IMR-90 (cell line): ENCODE results near the gene SYMPK. TPM values are rescaled to one million over a fixed set of nuclear protein-coding genes. Genes with fewer than 3 reads are reported as not detected.

Source experiments
- ATAC-seq: fragments of 200-7000 bp; cut with Tn5 transposase; 2 replicates; pipeline ENCODE4 v1.9.1; 2020; ENCODE audit warnings: low read depth, mild to moderate bottlenecking, moderate library complexity
- BruUV-seq: library from RNA; stranded (reverse); fragments of 400-500 nt; replicated peaks from 2 replicates; lab custom pipeline; 2021; lab: Mats Ljungman, UMichigan
- CTCF ChIA-PET: fragments of 300-600 bp; formaldehyde crosslinking; extraction: SDS; loops from one replicate; lab custom pipeline; 2021; ENCODE audit warnings: antibody characterized with exemption; lab: Yijun Ruan, JAX
- POLR2A ChIA-PET: fragments of 300-600 bp; sonication (Branson Sonifier 250); formaldehyde crosslinking; loops from one replicate; lab custom pipeline; 2022; ENCODE audit warnings: antibody characterized with exemption; ENCODE audit not compliant: unreplicated experiment; lab: Charles Lee
- DNase-seq: peaks from one replicate; pipeline ENCODE4 v3.0.0; 2013
- H2AFZ ChIP-seq: replicated peaks from 2 replicates; pipeline ENCODE3; 2013; ENCODE audit warnings: low read length, mild to moderate bottlenecking; ENCODE audit not compliant: poor library complexity
- H2AK5ac ChIP-seq: 2 replicates; pipeline ENCODE4 v1.6.1; 2013; ENCODE audit warnings: low read depth, low read length, inconsistent platforms
- H2AK9ac ChIP-seq: replicated peaks from 2 replicates; pipeline ENCODE3; 2013; ENCODE audit warnings: mild to moderate bottlenecking, low read depth, low read length, moderate library complexity; ENCODE audit not compliant: poor library complexity
- H2BK120ac ChIP-seq: 2 replicates; pipeline ENCODE4 v1.6.1; 2013; ENCODE audit warnings: low read depth, low read length, inconsistent platforms
- H2BK15ac ChIP-seq: 3 replicates; pipeline ENCODE4 v1.6.1; 2013; ENCODE audit warnings: low read depth, low read length, inconsistent platforms
- H2BK20ac ChIP-seq: 2 replicates; pipeline ENCODE4 v1.6.1; 2013; ENCODE audit warnings: low read depth, mild to moderate bottlenecking, inconsistent platforms, low read length, moderate library complexity
- H2BK5ac ChIP-seq: 2 replicates; pipeline ENCODE4 v1.6.1; 2013; ENCODE audit warnings: mild to moderate bottlenecking, low read depth, low read length, inconsistent platforms; ENCODE audit not compliant: poor library complexity, severe bottlenecking
- H3K14ac ChIP-seq: replicated peaks from 2 replicates; pipeline ENCODE4 v1.6.1; 2013; ENCODE audit warnings: low read depth, low read length, inconsistent platforms
- H3K18ac ChIP-seq: 2 replicates; pipeline ENCODE4 v1.6.1; 2013; ENCODE audit warnings: low read depth, low read length, control low read depth
- H3K23ac ChIP-seq: 2 replicates; pipeline ENCODE4 v1.6.1; 2013; ENCODE audit warnings: low read depth, low read length, inconsistent platforms
- H3K27ac ChIP-seq: 2 replicates; pipeline ENCODE4 v1.5.1; 2013; ENCODE audit warnings: mild to moderate bottlenecking, control low read depth, low read length; ENCODE audit not compliant: insufficient read depth
- H3K27me3 ChIP-seq: 2 replicates; pipeline ENCODE4 v1.6.1; 2013; ENCODE audit warnings: low read length; ENCODE audit not compliant: control insufficient read depth, insufficient read depth
- H3K36me3 ChIP-seq: 2 replicates; pipeline ENCODE4 v1.6.1; 2013; ENCODE audit warnings: low read length, mixed read lengths; ENCODE audit not compliant: control insufficient read depth, insufficient read depth
- H3K4ac ChIP-seq: 2 replicates; pipeline ENCODE4 v1.6.1; 2013; ENCODE audit warnings: low read depth, low read length, inconsistent platforms
- H3K4me1 ChIP-seq: 2 replicates; pipeline ENCODE4 v1.6.1; 2013; ENCODE audit warnings: low read length, mixed read lengths; ENCODE audit not compliant: control insufficient read depth, insufficient read depth
- H3K4me2 ChIP-seq: 2 replicates; pipeline ENCODE4 v1.6.1; 2013; ENCODE audit warnings: low read depth, mild to moderate bottlenecking, control low read depth, low read length, moderate library complexity
- H3K4me3 ChIP-seq: 2 replicates; pipeline ENCODE4 v1.5.1; 2013; ENCODE audit warnings: low read depth, mild to moderate bottlenecking, control low read depth, low read length, moderate library complexity; ENCODE audit not compliant: insufficient read depth
- H3K56ac ChIP-seq: 2 replicates; pipeline ENCODE4 v1.6.1; 2013; ENCODE audit warnings: low read length, inconsistent platforms; ENCODE audit not compliant: insufficient read depth; ENCODE audit errors: extremely low read depth
- H3K79me1 ChIP-seq, 2 experiments: 2 replicates each; pipeline ENCODE4 v1.6.1; 2013; ENCODE audit warnings: low read length in 2 of 2, inconsistent platforms in 1 of 2, low read depth in 1 of 2
- H3K9ac ChIP-seq: 2 replicates; pipeline ENCODE4 v1.6.1; 2013; ENCODE audit warnings: low read depth, low read length, control low read depth
- H3K9me1 ChIP-seq: 2 replicates; pipeline ENCODE4 v1.6.1; 2013; ENCODE audit warnings: low read length, inconsistent platforms; ENCODE audit not compliant: insufficient read depth
- H3K9me3 ChIP-seq: 2 replicates; pipeline ENCODE4 v1.6.1; 2013; ENCODE audit warnings: low read length; ENCODE audit not compliant: control insufficient read depth, insufficient read depth
- H4K20me1 ChIP-seq: 2 replicates; pipeline ENCODE4 v1.6.1; 2013; ENCODE audit warnings: low read length, inconsistent platforms; ENCODE audit not compliant: insufficient read depth
- H4K5ac ChIP-seq: 2 replicates; pipeline ENCODE4 v1.6.1; 2013; ENCODE audit warnings: mild to moderate bottlenecking, low read depth, low read length, control low read depth
- H4K8ac ChIP-seq, 2 experiments: 2 replicates each; pipeline ENCODE4 v1.6.1; 2013; ENCODE audit warnings: low read depth in 2 of 2, low read length in 2 of 2, control low read depth in 1 of 2, inconsistent platforms in 1 of 2
- H4K91ac ChIP-seq: 2 replicates; pipeline ENCODE4 v1.6.1; 2013; ENCODE audit warnings: low read depth, low read length, inconsistent platforms; ENCODE audit not compliant: insufficient read depth
- BHLHE40 ChIP-seq: fragments of 150-350 bp; IDR thresholded peaks from 2 replicates; pipeline ENCODE4 v1.6.1; 2016; ENCODE audit warnings: mild to moderate bottlenecking, low read depth, low read length
- ELK1 ChIP-seq: fragments of 150-350 bp; IDR thresholded peaks from 2 replicates; pipeline ENCODE4 v1.6.1; 2016; ENCODE audit warnings: low read depth, mild to moderate bottlenecking, low read length, moderate library complexity, borderline replicate concordance
- MAFK ChIP-seq: IDR thresholded peaks from 2 replicates; pipeline ENCODE4 v1.6.1; 2012; ENCODE audit warnings: low read depth, low read length, improper control_type of control experiment
- RCOR1 ChIP-seq: IDR thresholded peaks from 2 replicates; pipeline ENCODE4 v1.6.1; 2012; ENCODE audit warnings: mild to moderate bottlenecking, low read length, improper control_type of control experiment; ENCODE audit not compliant: insufficient replicate concordance
- dilution Hi-C: fragments of 300-500 bp; cut with HindIII; formaldehyde crosslinking; loops from one replicate; pipeline ENCODE4 v1.14.3; 2018; ENCODE audit warnings: low sequenced_read_pairs; ENCODE audit not compliant: unreplicated experiment
- in situ Hi-C: fragments of 300-500 bp; cut with MboI; formaldehyde crosslinking; loops from 3 replicates; pipeline ENCODE4 v1.14.3; 2019; ENCODE audit warnings: low sequenced_read_pairs, inconsistent platforms, mixed read lengths
- intact Hi-C: fragments of 100-400 bp; cut with micrococcal nuclease; formaldehyde crosslinking; loops from 2 replicates; pipeline ENCODE4 v1.10.0; 2022
- polyA plus RNA-seq, 3 experiments: library from polyadenylated mRNA; depleted of rRNA; stranded (reverse); fragments of >200 nt; gene quantifications; 2 replicates each; pipeline ENCODE4 v1.2.3, GENCODE V29; 2012; ENCODE audit warnings: low replicate concordance in 1 of 3
- total RNA-seq: library from RNA; depleted of rRNA; stranded (reverse); fragments of >200 nt; gene quantifications from 2 replicates; pipeline ENCODE4 v1.2.3, GENCODE V29; 2012

Gene SYMPK
- total and polyA plus RNA-seq, 2 of the 4 experiments (the other 2 are of a cell fraction): 35.3 to 71.5 TPM

GRCh38 chr19:45805719-45806118 is 57.2 kb downstream of the SYMPK start:
- Histone ChIP-seq H3K27me3 (no peaks in the 10 kb centered on the region), H2AFZ (peak overlapping the region; percentile 9), H2BK20ac (peak overlapping the region; percentile 72; the same call in 1 of the 2 replicates), H2BK15ac (peak overlapping the region; percentile 67), H3K14ac (peak overlapping the region; percentile 25; the same call in 1 of the 2 replicates), H4K20me1 (no peaks in the 10 kb centered on the region), H3K4me3 (no peak overlapping the region), H4K5ac (no peak overlapping the region), H3K18ac (peak overlapping the region; percentile 58; the same call in 1 of the 2 replicates), H2BK5ac (no peak overlapping the region), H4K91ac (peak overlapping the region; percentile 50), H3K4ac (peak overlapping the region; percentile 87), H3K79me1 (no peaks in the 10 kb centered on the region), H3K9ac (no peak overlapping the region), H4K8ac (peak overlapping the region in 1 of 2 experiments; percentile 82; a peak in 2 of 4 replicates), H2AK5ac (peak overlapping the region; percentile 86; the same call in 1 of the 2 replicates), H3K9me1 (peaks cover 7% of the 10 kb centered on the region), H2BK120ac (peak overlapping the region; percentile 72; the same call in 1 of the 2 replicates), H2AK9ac (peak overlapping the region; percentile 77), H3K4me1 (peaks cover 10% of the 10 kb centered on the region), H3K56ac (no peak overlapping the region), H3K27ac (no peak overlapping the region), H3K9me3 (peaks cover 4% of the 10 kb centered on the region), H3K36me3 (no peaks in the 10 kb centered on the region), H3K4me2 (no peak overlapping the region), H3K23ac (0 out of 2 replicates have a peak overlapping the region, but pooled peaks have one; percentile 42)
- ATAC-seq: no peak
- CTCF ChIA-PET: no interaction called here
- DNase-seq: no peak
- intact Hi-C loops: no loop called here
- dilution Hi-C loops: no loop called here
- POLR2A ChIA-PET: no interaction called here
- BruUV-seq: no TSS peak
- peak; percentile 80 for TF ChIP-seq RCOR1
- no peak for TF ChIP-seq MAFK
- TF ChIP-seq ELK1: no peak
- no peak for TF ChIP-seq BHLHE40
- in situ Hi-C loops: no loop called here
